HEK293T (cell line): ENCODE data around the gene BEAN1.

ENCODE experiments used
- FOXM1 ChIP-seq: fragments of 450-650 bp; IDR thresholded peaks from 2 replicates; pipeline ENCODE4 v1.6.1; 2017; ENCODE audit warnings: mild to moderate bottlenecking, borderline replicate concordance
- HDGF ChIP-seq: fragments of 450-650 bp; IDR thresholded peaks from 2 replicates; pipeline ENCODE4 v1.6.1; 2017; ENCODE audit warnings: antibody characterized with exemption, borderline replicate concordance
- L3MBTL2 ChIP-seq: fragments of 450-650 bp; conservative IDR thresholded peaks from 2 replicates; pipeline ENCODE4 v1.6.1; 2016; ENCODE audit warnings: mild to moderate bottlenecking
- NFRKB ChIP-seq: fragments of 450-650 bp; IDR thresholded peaks from 2 replicates; pipeline ENCODE4 v1.6.1; 2016; ENCODE audit warnings: mild to moderate bottlenecking, moderate library complexity
- SP1 ChIP-seq: fragments of 450-650 bp; IDR thresholded peaks from 2 replicates; pipeline ENCODE4 v1.6.1; 2017
- SUZ12 ChIP-seq: fragments of 450-650 bp; IDR thresholded peaks from 2 replicates; pipeline ENCODE4 v1.6.1; 2016; ENCODE audit warnings: mild to moderate bottlenecking

DNA sequence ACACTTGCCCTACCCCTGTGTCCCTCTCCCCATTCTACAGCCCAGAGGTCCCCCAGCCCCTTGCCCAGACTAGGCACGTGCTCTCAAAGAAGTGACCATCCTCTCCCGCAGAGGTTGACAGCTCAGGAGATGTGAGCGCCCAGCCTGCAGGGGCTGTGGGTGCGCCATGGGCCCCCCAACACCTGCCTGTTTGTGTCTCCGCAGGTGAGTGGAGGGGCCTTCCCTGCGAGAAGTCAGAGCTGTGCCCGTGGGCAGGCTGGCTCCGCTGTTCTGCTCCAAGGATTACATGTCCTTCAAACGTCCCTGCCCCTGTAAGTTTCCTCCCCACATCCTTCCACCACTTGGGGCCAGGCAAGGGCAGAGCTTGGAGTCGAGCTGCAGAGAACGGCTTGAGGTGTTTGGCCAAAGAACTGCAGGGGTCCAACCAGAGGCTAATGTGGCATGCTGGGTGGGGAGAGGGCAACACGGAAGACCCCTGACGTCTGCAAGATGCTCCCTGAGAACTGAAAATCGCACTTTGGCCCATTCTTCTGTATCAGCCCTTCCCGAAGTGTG, 10.4 kb downstream of the BEAN1 start:
- TF ChIP-seq HDGF: no peak
- no peak for TF ChIP-seq NFRKB
- TF ChIP-seq L3MBTL2: no peak
- TF ChIP-seq SP1: no peak
- TF ChIP-seq SUZ12: no peak
- TF ChIP-seq FOXM1: no peak
